Dermis microvascular lymphatic vessel endothelial cell (primary cell): Measurements from ENCODE around the gene SDSL. TPM values are rescaled to one million over a fixed set of nuclear protein-coding genes. Genes with fewer than 3 reads are reported as not detected.

ENCODE experiments used
- DNase-seq, 2 donors: peaks; one replicate each; pipeline versions ENCODE4 v3.0.0 to v3.0.0-alpha.2; 2010; ENCODE audit warnings: low read depth in 2 of 2
- total RNA-seq: library from RNA; depleted of rRNA; stranded (reverse); fragments of >200 nt; gene quantifications from 2 replicates; pipeline ENCODE4 v1.2.1, GENCODE V29; 2014

SDSL gene
- total RNA-seq, 1 donor from 2014 or later, result 3.3 TPM

DNA sequence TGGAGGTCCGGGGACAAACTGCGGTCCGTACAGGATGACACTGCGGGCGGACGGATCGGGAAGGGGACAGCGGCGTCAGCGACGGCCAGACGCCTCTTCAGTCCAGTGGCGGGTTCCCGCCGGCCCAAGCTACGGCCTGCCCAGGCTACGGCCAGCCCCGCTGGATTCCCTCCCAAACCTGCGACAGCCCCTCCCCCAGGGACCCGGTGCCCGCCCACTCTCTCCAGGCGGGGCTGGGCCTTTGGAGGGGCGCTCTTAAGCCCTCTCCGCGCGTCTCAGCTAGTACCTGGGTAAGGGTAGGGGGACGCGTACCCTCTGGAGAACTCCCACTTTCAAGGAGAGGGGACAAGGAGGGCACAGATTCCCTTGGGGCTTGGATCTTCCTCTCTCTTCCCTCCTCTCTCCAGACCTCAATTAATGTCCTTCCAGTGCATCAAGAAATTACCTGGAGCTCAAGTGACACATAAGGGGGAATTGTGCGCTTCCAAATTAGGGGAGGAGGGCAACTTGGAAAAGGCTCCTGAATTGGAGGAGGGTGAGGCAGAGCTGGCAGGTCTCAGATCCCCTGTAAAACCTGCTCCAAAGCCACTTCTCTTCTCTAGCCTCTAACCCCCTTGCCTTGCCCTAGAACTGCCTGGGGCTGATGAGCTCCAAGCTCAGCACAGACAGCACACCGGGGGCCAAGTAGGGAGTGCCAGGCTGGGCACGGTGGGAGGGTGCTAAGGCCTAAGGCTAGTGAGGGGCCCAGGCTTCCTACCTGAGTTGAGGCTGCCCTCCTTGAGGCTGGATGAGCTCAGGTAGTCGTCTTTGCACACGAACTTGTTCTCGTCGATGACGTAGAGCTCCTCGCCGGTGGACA is 46.4 kb downstream of the SDSL start:
- no peak for DNase-seq

DNA sequence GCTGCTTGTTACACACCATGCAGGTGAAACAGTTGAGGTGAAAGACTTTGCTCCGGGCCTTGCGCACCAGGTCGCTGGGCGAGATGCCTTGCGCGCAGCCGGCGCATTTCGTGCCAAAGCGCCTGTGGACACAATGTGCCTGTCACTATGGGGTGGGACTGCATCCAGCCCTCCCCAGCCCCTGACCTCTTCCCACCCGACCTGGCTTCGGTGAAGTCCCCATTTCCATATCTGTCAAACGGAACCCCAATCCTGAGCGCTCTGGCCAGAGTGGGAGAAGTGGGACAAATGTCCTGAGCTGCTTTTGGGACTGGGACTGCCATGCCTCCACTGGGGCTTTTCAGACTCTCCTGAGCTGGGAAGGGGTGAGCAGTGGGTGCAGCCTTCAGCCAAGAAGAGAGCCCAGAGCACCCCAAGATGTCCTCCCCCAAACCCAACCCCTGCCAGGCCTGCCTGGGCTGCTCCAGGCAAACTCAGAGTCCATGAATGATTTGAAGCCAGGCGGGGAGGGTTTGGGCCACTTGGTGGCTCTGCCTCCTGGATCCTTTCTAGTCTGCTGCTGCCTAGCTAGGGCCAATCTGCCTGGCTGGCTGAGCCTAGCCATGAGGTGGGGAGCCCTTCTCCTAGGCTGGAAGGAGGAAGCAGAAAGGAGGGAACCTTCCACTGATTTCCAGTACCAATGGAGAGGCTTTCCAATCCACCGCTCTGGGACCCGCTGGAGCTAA is 47.2 kb downstream of the SDSL start:
- no peak for DNase-seq

DNA sequence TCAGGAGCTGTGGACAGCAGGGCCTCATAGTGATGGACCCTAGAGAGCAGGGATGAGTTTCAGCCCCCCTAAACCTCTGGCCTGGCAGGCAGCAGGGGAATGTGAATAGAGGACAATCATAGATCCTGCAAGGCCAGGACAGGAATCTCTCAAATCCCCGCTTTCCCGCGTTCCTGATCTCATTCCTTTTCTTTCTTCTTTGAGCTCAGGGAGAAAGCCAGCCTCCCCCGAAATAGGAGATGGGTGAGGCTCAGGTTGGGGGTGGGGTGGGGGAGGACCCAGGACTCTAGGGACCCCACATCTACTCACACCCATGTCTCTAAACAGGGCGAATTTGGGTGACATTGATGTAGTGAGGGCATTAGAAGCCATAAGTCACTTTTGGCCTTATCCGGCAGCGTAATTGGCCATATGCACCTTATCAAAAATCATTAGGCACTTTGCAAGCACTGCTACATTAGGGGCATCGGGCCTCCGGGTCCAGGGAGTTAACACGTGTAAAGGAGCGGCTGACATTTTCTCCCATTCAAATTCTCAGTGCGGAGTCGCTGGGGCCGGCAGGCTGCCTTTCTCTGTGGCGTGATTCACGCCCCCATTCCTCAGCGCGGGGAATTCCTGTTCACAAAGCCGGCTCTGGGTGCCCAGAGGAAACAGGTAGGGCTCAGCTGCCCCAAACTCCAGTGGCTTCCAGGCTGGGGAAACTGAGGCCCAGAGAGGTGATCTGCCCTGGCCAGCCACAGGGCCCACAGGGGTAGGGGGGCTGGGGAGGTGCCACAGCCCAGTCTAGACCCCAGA is 48.0 kb downstream of the SDSL start:
- DNase-seq, result no peak

DNA sequence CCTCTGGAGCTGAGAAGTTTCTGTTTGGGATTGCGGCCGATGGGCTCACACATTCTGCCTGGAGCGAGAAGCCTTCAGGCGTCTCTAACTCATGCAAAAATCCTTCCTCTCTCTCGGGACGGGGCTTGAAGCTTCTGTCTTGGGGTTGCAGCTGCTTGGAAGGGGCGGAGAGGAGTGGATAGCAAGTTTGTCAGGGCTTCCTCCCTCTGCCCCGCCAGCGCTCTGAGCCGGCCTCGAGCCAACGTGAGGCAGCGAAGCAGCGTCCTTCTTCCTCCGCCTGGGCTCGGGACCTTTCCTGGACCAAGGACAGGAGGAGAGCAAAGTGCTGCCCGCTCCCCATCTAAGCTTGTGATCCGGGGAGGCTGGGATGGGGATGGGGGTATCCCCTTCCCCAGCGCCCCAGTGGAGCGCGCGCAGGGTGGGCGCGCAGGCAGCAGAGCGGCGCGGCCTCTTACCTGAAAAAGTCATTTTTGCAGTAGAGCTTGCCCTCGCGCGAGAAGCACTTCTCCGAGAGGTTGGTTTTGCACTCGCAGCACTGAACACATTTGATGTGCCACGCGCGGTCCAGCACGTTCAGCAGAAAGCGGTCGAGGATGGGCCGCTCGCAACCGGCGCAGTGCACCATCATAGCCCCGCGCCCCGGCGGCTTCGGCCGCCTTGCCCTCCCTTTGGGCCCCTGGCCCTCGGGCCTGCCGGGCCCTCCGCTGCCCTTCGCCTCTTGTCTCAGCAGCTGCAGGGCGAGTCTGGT is 48.9 kb downstream of the SDSL start:
- DNase-seq, result no peak

DNA sequence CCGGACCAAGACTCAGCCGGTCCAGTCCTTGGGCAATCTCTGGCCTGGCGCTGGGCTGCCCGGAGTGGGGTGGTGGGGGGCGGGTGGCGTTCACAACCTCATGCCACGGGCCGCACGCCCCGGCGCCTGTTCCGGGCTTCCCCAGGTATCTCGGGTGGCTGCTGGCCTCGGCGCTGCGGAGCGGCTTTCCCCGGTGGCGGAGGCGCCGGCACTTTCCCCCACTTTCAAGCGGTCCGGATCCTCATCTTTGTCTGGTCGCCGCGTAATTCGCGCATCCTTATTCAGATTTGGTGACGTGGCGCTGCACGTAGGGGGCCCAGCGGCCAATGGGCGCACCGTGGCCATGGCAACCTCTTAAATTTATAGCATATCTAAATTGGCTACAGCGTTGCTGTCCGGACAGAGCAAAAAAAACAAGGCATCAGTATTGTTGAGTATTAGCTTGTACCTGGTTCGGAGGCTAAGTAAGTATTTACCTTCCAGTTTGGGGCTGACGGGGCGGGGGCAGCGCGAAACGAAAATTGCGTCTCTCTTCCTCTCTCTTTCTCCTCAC is 49.5 kb downstream of the SDSL start, which contains the start of gene LHX5:
LHX5 (minus strand) TSS at position 253 of the 553 bp plus-strand sequence. CDS start 373 bp downstream, outside the sequence.
- no peak for DNase-seq

DNA sequence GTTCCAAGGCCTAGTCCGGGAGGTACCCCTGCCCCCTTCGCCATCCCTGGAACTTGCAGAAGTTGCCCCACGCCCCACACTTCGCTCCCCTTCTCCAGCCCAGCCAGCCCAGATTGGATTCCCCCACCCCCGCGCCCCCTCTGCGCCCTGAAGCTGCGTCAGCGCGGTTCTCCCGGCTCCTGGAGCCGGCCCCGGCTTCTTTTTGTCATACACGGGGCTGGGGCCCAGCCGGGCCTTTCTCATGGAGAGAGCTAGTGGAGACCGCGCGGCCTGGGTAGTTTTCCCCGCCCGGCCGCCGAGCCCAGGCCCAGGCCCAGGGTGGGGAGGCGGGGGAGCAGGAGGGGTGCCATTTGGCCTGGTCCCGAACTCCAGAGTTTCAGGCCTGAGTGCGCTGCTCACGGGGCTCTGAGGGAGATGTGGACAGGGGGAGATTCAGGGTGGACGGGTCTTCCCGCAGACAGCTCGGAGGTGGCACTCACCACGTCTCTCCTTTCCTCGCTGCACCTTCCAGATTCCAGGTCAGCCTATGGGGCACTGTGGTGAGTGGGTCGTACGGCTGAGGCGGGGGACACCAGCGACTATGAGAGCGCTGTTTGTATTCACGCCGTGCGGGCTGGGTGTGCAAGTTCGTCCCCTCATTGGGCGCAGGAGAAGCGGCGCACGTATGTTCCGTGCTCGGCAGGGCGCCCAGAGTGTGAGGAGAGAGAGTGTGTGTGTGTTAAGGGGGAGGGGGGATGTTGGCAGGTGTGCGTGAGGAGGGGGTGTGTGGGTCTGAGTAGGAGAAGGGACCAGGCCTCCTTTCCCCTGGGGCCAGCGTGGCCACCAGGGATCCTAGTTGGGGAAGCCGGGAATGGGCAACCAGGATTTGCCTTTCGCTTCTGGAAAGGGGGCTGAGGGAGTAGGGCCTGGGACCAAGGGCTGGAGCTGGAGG is 50.3 kb downstream of the SDSL start:
- DNase-seq, result no peak

DNA sequence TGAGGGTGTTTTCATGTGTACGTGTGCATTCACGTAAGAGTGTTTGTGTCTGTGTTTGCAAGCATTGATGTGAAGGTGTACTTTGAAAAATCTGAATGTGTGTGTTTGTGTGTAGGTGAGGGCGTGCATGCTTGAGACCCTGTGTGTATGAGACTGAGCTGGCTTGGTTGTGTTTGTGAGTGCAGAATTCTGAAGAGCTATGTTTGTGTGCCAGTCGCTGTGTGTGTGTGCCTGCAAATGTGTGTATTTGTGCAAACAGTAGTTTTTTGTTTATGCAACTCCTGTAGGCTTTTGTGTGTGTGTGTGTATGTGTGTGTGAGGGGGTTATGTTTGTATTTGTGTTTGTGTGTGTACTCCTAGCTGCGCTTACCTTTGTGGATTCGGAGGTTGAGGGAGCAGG is 51.2 kb downstream of the SDSL start:
- no peak for DNase-seq

DNA sequence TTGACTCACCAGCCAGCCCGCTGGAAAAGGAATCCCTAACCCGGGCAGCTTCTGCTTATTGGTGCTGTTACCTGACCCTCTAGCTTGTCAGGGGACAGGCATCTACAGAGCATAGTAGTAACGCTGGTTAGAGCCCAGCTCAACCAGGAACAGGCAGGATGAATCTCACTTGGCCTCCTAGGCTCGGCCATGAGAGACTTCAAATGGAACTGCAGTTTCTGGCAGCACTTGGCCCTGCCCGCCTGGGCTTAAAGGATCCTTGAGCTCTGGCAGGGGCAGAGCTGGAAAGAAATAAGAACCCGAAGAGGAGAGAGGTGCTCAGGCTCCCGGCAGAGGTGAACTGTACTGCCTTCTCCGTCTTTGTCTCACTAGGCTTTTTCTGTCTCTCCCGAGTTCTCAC is 51.8 kb downstream of the SDSL start:
- no peak for DNase-seq

DNA sequence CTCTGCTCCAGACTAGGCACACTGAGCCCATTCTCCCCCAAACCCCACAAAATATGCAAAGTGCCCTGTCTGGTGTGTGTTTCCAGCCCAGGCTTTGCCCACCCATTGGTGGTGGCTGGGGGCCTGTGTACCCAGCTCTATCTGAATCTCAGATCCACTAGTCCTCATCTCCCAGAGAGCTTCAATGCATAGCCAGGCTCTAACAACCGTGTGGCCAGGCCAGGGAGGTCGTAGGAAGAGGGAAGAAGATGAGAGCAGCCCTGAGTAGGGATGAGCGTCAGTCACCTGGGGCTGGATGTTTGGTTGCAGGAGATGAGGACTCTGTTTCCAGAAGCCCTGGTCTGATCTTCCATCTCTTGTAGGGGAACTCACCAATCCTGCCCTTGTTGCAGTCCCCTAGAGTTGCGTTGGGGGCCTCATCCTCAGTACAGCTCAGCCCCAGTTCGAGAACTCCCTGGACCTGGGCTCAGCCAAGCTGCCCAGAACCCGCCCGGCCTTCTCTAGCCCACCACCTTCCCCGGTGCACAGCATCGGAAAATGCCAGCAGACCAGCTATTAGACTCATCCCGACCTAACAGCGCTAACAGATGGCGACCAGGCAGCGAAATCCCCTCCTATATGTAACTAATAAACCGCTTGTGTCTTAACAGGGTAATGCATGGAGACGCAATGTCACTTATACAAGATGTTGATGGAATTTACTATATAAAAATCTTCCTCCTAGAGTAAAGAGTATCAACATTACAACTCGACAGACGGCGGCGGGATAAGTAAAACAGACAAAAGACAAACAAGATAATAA is 52.7 kb downstream of the SDSL start:
- no peak for DNase-seq

DNA sequence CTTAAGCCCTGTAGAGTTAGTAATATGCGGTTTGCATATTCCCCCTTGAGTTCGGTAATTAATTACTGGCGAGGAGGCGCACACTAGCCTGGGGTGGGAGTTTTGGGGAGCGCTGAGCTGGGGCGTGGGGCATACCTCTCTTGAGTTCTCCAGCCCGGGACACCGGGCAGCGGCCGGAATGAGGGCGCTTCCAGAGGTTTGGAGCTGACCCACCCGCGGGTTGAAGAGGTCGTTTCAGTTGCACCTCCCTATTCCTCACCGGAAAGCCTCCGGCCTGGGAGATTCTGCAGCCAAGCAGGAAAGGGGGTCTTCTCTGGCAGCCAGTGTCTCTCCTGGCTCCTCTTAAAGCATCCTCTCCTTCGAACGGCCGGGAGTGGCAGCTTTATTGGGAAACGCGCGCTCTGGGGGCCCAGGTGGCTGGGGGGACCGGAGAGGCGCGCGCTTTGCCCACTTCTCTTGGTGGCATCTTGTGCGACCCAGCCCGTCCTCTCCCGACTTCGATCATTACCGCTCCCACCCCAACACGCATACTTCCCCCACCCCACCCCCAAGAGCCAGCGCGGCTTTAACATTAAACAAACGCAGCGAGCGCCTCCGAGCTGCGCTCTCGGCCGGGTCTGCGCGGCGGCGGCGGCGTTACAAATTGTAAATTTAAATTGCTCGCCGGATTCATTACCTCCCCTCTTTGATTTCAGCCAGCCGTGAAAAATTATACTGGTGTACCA is 53.4 kb downstream of the SDSL start:
- no peak for DNase-seq

DNA sequence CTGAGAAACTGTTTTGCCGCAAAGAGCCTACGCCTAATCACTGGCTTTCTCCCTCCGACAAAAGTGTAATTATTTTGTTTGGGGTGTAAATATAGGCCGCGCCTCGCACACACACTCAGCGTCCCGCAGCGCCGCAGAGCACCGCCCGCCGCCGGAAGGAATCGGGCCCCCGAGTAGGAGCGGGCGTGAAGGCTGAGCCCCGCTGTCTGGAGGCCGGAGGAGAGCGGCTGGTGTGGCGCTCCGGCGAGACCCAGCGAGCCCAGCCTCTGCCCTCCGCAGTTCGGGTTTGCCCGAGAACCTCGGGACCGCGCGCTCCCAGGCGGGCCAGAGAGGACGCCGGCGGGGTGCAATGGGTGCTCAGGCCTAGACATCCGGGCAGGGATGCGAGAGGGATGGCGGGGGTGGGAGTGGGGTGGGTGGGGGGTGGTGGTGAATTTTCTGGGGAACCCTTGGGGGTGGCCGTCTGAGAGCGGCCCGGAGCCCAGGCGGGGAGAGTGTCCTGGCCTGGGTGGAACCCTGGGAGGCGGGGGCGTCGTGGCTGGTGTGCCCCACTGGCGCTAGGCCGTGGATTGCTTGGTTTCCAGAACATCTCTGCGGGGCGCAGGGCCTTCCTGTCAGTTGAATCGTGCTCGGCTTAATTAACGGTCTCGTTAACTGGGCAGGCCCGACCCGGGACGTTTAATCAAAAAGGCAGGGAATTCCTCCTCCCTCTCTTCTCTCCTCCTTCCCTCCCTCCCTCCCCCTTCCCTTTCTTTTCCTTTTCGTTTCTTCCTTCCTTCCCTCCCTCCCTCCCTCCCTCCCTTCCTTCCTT is 54.2 kb downstream of the SDSL start:
- no peak for DNase-seq

DNA sequence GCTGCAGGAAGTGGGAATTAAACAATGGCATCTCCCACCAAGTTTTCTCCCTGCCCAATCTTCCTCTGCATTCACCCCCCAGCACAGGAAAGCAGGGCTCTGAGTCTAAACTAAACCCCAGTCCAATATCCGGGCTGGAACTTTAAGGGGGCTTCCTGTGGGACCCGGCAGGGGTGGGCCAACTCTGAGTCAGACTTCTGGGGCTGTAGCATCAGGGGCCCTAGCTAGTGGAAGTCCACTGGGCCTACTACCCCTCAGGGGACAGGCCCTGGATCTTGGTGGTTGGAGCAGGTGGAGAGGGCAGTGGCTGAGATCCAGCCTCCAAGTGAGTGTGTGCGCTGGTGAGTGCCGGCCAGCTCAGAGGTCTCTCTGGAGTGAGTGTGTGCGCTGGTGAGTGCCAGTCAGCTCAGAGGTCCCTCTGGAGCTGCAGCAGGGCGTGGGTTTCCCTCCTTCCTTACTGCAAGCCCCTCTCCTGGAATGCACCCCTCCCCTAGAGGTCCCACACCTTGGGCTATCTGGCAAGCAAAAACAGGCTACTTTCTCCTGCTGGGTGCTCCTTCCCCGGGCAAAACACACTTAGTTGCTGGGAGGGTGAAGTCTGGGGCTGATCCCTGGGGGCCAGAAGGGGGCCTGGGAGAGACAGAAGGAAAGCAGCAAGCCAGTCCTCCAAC is 55.1 kb downstream of the SDSL start:
- DNase-seq, result no peak

DNA sequence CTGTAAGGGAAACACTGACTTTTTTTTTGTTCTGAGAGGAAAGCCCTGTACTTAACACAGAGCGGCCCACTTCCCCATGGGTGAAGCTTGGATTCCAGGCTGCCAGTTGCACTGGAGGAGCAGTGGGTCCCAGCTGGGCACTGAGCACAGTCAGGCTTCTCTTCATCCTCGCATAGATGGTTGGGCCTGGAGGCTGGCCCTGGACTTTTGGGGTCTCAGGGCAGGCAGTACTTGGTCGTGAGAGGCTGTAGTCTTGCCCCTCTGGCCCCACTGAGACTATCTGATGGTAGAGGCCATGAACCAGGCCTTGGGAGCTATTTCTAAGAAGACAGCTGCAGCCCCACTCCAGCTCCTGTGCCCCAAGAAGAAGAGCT is 55.6 kb downstream of the SDSL start:
- DNase-seq, result no peak

DNA sequence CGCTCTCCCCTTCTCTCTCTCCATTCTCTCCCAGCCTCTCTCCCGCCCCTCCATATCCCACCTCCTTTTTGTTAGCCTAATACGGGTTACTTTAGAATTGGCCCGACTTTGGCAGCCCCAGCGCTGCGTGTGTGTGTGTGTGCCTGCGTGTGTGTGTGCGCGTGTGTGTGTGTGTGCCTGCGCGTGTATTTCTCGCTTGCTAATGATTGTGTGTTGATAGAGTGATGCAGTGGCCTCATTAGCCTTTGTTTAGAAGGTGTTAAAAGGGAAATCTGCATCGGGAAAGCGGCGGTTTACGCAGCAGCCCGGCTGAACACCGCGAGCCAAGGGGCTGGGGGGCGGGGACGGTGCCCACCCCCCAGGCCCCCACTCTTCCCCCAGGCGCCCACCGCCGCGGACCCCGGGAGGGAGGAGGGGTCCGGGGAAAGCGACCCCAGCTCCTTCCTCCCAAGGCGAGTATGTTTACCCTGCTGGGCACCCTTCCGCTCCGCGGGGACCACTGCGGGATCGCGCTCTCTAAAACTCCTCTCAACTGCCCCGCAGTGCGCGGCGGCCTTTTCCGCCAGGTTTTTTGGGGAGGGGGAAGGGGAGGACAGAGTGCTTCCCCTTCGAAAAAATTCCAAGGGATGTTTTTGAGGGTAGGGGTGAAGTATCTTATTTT is 56.3 kb downstream of the SDSL start:
- DNase-seq, result no peak

DNA sequence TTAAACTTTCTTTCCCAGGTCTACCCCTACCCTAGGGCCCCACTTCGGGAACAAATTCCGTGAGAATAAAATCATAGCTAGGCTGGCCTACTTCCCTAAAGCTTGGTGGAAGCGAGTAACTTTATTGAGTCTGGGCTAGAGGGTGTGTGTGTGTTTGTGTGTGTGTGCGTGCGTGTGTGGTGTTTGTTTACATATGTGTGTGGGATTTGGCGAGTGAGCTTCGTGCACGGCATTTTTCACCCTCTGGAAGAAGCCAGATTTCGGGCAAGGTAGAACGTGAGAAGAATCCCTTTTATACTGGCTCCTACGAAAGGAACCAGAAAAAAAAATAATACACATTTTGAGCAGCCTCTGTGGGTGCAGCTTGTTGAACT is 57.0 kb downstream of the SDSL start:
- no peak for DNase-seq

DNA sequence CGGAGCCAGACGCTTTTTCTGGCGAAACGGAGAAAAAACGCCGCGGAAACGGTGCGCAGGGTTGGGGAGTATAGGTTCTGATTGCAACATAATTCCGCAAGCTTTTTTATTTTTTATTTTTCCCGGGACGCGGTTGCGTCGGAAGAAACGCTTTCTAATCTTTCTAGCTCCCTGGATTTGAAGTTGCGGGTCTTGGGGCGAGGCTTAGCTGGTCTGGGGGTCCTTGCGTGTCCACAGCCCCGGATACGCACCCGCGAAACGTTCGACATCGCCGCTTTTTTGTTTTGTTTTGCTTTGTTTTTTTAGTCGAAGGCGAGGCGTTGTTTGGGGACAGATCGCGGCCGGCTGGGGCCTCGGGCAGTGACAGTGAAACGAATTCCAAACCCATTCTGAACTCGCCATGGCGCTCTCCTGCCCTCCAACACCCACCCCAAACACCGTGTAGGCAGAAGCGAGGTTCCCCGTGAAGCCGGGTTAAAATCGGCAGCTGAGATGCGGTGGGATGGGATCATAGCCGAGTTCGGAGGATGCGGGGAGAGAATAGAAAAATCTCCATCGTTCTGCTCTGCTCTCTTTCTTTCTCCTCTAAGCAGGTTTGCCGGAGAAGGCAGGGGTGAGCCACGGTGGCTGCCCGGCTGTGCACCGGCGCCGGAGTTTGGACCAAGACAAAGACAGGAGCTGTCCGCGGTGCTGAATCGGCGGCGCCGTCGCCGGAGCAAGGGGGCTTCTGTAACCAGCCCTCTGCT is 57.6 kb downstream of the SDSL start:
- DNase-seq, result peak; percentile 4 to 55
